BJ (cell line): Measurements from ENCODE around the gene CNIH1. TPM values are rescaled to one million over a fixed set of nuclear protein-coding genes. Genes with fewer than 3 reads are reported as not detected.

Source experiments
- CTCF ChIA-PET: fragments of 350-600 bp; formaldehyde crosslinking; extraction: SDS; loops from one replicate; lab custom pipeline; 2021; ENCODE audit warnings: antibody characterized with exemption, inconsistent platforms; lab: Yijun Ruan, JAX
- POLR2A ChIA-PET: fragments of 300-600 bp; sonication (Branson Sonifier 250); formaldehyde crosslinking; extraction: SDS; loops from one replicate; lab custom pipeline; 2021; ENCODE audit warnings: antibody characterized with exemption; lab: Charles Lee
- DNase-seq: peaks from one replicate; pipeline ENCODE4 v3.0.0-alpha.2; 2011; ENCODE audit warnings: low read depth
- H3K27me3 ChIP-seq: 2 replicates; pipeline ENCODE4 v1.6.0; 2011; ENCODE audit warnings: low read length; ENCODE audit not compliant: control insufficient read depth, insufficient read depth
- H3K36me3 ChIP-seq: 2 replicates; pipeline ENCODE4 v1.5.1; 2011; ENCODE audit warnings: low read length; ENCODE audit not compliant: control insufficient read depth, insufficient read depth
- H3K4me3 ChIP-seq: 2 replicates; pipeline ENCODE4 v1.5.1; 2011; ENCODE audit warnings: low read depth, mild to moderate bottlenecking, control low read depth, low read length
- CTCF ChIP-seq: IDR thresholded peaks from 2 replicates; pipeline ENCODE4 v1.5.1; 2011; ENCODE audit warnings: low read depth, mild to moderate bottlenecking, control low read depth, inconsistent platforms, low read length, moderate library complexity; ENCODE audit not compliant: insufficient read depth
- polyA plus RNA-seq: library from polyadenylated mRNA; depleted of rRNA; stranded (reverse); fragments of >200 nt; gene quantifications from 2 replicates; pipeline ENCODE4 v1.2.3, GENCODE V29; 2011

The CNIH1 gene
- polyA plus RNA-seq, 1 experiment: 313 TPM

- peak; percentile 39 for DNase-seq
- H3K27me3 ChIP-seq: no peaks in the 10 kb centered on the region
- ChIA-PET POLR2A (no interaction called here), CTCF (interaction anchor here (1.1 to 2.2 kb wide), 6 partner anchors 24 to 338 kb away, joined by 3 to 8 read pairs (median 3); no protein-coding TSS in a partner anchor)
- H3K4me3 ChIP-seq: no peak overlapping the region
- no peaks in the 10 kb centered on the region for H3K36me3 ChIP-seq
- no peak for TF ChIP-seq CTCF
These were observed 5.6 kb downstream of the CNIH1 start for GRCh38 chr14:54435500-54435981.

GRCh38 chr14:54428527-54428926, 12.6 kb downstream of the CNIH1 start:
- TF ChIP-seq CTCF: no peak
- ChIA-PET POLR2A (no interaction called here), CTCF (interaction anchor here (1.0 to 1.5 kb wide), 3 partner anchors 8 to 21 kb away, joined by 3 to 6 read pairs (median 4); no protein-coding TSS in a partner anchor)
- Histone ChIP-seq H3K36me3 (peaks cover 11% of the 10 kb centered on the region), H3K27me3 (no peaks in the 10 kb centered on the region), H3K4me3 (no peak overlapping the region)
- no peak for DNase-seq

- no peak for DNase-seq
- no peak for TF ChIP-seq CTCF
These were observed 13.3 kb downstream of the CNIH1 start for GRCh38 chr14:54427871-54428270.

GRCh38 chr14:54425537-54426274, 15.5 kb downstream of the CNIH1 start:
- Histone ChIP-seq H3K27me3 (no peaks in the 10 kb centered on the region), H3K4me3 (no peak overlapping the region), H3K36me3 (peaks cover 11% of the 10 kb centered on the region)
- no peak for TF ChIP-seq CTCF
- DNase-seq: no peak
- CTCF ChIA-PET: interaction anchor here (1.4 kb wide), 2 partner anchors 12 to 18 kb away, joined by 3 read pairs; no protein-coding TSS in a partner anchor
- POLR2A ChIA-PET: no interaction called here

More at GRCh38 chr14:54427871-54428270, 13.3 kb downstream of the CNIH1 start:
- Histone ChIP-seq H3K27me3 (no peaks in the 10 kb centered on the region), H3K4me3 (no peak overlapping the region), H3K36me3 (peaks cover 11% of the 10 kb centered on the region)
- ChIA-PET POLR2A (no interaction called here), CTCF (interaction anchor here (1.3 to 1.5 kb wide), 2 partner anchors 7 to 22 kb away, joined by 3 to 6 read pairs; no protein-coding TSS in a partner anchor)

GRCh38 chr14:54425068-54425467, 16.1 kb downstream of the CNIH1 start:
- DNase-seq: no peak
- H3K27me3 ChIP-seq: no peaks in the 10 kb centered on the region
- peaks cover 10% of the 10 kb centered on the region for H3K36me3 ChIP-seq
- H3K4me3 ChIP-seq: no peak overlapping the region
- POLR2A ChIA-PET: no interaction called here
- no peak for TF ChIP-seq CTCF
- CTCF ChIA-PET: interaction anchor here (1.4 kb wide), 2 partner anchors 12 to 19 kb away, joined by 3 read pairs; no protein-coding TSS in a partner anchor
